ENCODE results near the gene LMX1A.

The LMX1A gene

GRCh38 chr1:165355977-165356811 lies at the start of gene LMX1A:
Gene LMX1A (minus strand): TSS chr1:165356715. CDS start chr1:165355559, 1,156 bp downstream.
- no peak for FAIRE-seq

DNA sequence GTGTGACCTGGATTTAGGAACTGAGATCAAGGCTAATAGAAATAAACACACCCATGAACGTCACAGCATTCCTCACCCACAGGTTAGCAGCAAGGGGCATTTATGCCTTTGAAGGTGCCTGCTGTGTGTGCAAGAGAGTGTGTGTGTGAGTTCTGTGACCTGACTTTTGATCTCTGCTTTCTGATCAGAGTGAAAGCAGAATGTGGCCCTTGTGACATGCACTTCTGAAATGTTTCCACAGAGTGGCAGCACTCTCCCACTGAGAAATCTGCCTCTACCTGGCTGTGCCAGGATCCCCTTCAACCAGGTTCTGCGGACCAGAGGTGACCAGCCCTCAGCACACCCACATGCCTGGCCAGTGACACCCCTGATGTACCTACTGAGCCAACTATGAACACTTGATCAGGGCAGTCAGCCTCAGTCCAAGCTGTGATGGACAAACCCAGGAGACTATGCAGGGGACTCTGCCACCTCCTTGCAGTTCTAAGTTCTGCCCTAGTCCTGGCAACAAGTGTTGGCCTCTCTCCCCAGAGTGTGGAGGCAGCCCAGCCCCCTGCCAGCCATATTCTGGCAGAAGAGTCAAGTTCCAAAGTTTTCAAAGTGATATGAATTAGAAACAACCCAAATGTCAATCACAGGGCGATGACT lies 47.4 kb upstream of the LMX1A start:
- no peak for FAIRE-seq

DNA sequence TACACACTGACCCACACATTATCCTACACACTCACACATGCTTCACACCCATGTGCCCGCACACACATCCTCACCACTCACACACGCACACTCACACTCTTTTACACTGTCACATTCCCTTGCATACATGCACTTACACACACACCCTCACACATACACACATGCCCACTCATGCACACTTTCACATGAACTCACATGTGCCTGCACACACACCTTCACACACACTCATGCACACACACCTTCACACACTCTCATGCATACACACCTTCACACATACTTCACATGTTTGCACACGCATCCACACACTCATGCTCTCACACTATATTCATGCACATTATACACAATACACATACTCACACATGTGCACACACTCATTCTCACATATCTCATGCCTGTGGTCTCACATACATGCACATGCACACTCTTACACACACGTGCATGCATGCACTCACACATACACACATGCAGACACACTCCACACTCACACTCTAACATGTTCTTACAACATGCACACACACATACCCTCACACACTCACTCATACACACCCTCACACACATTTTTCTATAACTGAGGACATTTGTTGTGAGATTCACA lies 46.1 kb upstream of the LMX1A start:
- no peak for FAIRE-seq

- no peak for FAIRE-seq
These were observed 41.4 kb upstream of the LMX1A start for GRCh38 chr1:165397944-165398343.

- no peak for FAIRE-seq
These were observed 39.4 kb upstream of the LMX1A start for GRCh38 chr1:165395901-165396300.

DNA sequence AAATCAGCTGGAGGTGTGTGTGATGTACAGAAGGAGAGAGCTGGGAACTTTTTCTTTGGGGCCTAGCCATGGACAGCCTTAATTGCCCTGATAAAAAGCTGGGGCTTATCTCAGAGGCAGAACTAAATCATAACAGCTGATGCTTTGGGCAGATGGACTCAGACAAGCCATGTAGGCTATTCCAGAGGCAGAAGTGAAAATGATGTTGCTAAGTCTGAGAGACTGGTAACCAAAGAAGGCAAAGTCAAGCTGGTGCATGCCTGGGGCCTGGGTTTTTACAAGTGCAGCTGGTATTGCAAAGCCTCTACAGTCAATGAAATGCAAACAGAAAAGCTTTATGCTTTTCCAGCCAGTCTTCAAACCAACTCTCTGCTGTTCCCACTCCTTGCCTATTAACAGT lies 39.0 kb upstream of the LMX1A start:
- FAIRE-seq = no peak

GRCh38 chr1:165392634-165393571 lies 36.4 kb upstream of the LMX1A start:
- no peak for FAIRE-seq

DNA sequence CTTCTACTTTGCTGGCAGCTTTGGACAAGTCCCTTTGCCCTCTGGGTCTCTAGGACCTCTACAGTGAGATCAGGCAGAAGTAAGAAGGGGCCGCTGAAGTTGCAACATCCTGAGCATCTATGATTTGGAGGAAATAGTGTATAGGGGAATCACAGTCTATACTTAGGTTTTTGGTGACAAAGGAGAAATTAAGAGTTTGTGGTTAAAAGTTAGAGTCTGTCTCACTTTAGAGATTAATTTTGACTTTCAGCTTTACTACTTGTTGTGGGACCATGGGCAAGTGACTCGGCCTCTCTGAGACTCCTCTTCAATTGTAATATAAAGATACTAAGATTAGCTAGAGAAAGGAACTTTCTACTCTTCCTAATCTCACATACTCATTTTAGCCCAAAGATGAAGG lies 33.1 kb upstream of the LMX1A start:
- no peak for FAIRE-seq

GRCh38 chr1:165387961-165388360 lies 31.4 kb upstream of the LMX1A start:
- FAIRE-seq = no peak

DNA sequence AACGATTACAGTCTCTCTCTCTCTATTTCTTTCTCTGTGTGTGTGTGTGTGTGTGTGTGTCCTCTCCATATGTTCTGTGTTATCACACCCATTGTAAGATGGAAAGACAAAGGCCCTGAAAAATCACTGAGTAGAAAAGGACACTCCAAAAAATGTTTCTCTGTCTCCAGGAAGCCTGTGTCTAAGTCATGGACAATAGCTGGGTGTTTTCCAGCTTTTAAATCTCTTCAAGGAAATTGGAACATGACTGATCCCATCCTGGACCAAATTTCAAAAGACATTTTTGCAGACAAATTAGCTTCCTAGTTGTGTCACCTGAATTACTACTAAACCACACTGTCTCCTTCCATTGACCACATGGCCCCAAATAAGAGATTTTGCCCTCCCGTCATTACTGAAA lies 31.0 kb upstream of the LMX1A start:
- no peak for FAIRE-seq

- FAIRE-seq = no peak
These were observed 27.3 kb upstream of the LMX1A start for GRCh38 chr1:165383599-165384405.

DNA sequence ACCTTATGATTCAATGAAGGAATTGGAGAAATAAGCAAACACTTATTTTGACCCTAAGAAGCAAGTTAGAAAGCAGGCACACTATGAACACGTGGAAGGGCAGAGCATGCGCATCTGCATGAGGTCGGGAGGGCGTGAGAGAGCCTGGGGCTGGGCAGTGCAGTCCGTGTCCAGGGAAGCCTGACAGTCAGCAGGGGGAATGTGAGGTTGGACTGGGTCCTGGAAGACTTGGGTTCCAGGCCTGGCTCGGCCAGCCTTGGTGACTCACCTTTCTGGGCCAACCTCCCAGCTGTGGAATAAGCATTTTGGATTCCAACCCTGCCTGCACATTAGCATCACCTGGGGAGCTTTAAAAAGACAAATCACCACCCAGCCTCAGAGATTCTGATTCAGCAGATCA lies 26.6 kb upstream of the LMX1A start:
- FAIRE-seq = no peak

DNA sequence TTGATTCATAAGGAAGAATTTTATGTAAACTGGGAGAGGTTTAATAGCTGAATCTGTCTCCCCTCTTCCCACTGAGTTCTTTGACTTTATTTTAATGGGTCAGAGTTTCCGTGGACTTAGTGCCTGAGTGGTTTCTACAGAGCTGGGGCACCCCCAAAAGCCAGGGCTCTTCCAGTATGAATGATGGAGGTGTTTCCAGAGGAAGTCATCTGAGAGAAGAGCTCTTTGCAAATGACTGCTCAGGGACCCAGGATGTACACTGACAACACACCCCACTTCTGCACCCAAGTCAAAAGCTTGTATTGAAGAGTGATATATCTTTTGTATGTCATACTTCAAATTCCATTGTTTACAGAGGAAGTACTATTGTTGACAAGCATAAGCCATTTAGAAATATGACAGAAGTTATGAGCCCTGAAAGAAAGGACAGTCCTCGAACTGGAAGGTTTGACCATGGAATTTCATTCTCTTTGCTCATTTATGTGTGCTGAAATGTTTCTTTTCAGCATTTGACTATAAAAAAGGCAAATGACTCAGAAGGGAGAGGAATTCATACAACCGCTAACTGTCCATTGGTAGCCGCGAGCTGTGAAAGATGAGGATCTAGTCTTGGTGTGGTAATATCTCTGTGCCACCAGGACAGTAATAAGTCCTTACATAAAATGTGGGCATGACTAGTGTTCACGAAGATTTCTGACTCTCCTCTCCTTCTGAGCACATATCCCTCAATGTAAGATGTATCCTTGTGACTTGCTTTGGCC lies 25.4 kb upstream of the LMX1A start:
- no peak for FAIRE-seq

DNA sequence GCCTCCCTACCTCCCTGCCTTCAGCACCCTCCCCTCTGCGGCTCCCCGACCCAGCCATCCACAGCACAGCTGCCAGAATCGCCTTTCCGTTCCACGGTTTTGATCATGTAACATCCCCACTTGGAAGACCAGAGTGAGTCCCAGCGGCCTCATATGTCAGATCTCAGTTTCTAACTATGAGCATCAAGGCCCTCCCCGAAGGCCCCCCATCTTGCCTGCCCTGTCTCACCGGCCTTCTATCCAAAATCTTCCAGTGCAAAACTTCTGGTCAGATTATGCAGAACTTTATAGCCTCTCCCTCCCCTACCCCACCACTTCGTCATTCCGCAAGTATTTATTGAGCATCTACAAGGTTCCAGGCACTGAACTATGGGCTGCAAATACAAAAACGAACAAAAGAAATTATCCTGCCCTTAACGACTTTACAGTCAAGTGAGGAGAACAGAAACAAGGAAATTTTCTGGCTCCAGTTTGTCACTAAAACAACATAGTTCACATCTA lies 20.3 kb upstream of the LMX1A start:
- no peak for FAIRE-seq

DNA sequence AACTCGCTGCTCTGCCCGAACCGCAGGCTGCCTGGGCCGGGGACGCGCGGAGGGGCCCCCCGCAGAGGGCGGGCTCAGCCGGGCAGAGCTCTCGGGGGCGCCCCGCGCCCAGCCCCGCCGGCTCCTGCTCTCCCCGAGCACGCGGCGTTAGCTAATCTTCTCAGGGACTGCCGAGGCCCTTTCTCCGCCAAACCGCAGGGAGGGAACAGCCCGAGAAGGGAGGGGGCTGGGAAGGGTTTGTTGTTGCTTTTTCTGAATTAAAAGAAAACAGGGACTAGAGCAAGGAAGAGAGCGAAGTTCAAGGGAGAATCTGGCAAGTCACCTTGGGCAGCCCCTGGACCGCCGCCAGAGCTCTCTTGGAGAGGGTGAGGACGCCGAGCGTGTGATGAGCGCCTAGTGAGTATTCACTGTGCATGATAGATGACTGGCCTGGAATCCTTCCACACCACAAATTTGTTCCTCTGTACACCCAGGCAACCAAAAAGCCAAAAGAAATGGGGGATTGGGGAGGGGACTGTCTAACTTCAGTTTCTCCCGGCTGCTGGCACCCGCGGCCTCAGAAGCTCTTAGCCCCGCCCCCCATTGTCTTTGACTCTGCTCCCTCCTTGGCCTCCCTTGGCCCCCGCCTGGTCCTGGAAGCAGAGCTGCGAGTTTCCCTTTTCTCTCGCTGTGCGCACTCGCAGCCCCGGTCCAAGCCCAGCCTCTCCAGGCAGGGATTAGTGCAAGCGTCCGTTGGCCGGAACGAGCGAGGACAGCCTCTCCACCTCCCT lies 19.7 kb upstream of the LMX1A start:
- FAIRE-seq = no peak

DNA sequence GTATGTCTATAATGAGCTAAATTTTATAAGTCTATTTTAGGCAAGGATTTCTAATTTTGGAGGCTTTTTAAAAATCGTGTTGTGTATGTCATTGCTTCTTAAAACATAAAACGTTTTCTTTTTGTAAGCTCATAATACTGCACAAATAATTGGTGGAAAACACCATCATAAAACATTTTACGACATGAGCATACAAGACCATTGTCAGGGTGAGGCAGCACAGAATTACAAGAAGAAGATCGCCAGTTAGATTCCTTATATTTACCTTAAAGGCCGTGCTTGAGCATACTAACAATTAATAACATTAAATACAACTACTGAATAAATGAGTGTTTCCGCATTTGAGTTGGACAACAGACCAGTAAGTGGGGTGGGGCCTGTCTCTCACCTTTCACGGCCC lies 19.1 kb upstream of the LMX1A start:
- no peak for FAIRE-seq

GRCh38 chr1:165371588-165372225 lies 15.2 kb upstream of the LMX1A start:
- FAIRE-seq = no peak

DNA sequence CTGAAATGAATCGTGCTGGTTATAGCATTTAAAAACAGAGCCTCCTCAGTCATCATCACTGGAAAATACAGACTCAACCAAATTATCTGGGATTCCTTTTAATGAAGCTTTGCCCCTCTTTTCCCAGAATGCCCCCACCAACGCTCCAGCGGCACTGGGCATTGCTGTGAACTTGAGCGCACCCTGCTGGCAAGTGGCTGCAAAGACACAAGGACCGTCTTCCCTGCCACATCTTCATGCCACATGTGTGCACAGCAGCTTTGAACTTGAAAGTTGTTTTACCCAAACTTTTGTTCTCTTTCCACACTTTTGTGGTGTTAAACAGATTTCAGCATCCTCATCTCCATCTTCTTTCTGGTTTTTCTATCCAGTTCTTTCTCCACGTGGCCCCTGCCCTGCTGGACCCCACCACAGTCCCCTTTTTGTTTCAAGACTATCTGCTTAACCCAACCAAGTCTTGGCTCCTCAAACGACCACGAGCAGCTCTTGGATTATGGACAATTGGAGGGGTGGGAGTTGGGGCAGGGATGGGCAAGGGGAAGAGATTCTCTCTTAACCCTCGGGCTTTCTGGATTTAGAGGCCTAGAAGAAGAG lies 12.8 kb upstream of the LMX1A start:
- no peak for FAIRE-seq

GRCh38 chr1:165367375-165367993 lies 11.0 kb upstream of the LMX1A start:
- no peak for FAIRE-seq

All from A204.1 (cell line).